ENCODE results near the gene RNF214. TPM values are rescaled to one million over a fixed set of nuclear protein-coding genes. Genes with fewer than 3 reads are reported as not detected.
A peak's percentile ranks its signal among the peaks of the same experiment; 100 is the strongest.

Gene RNF214
- total RNA-seq, 1 donor from 2014 or later = 37.1 TPM

DNA sequence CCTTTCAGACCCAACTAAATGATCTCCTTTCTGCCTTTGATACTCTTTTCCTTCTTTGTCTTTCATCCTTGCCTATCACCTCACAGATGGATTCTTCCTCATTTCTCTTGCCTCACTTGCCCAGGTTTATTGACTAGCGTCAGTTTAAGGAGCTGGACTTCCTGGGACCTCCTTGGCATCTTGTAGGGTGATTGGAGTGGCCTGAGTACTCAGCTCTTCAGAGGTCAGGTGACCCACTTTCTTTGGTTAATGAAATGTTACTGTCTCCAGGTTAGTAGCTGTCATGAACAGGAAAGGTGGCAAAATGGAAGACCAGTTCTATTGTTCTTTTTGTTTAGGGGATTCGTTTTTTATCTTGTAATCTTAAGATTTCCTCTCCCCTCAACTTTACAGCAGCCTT is 54.1 kb downstream of the RNF214 start:
- TF ChIP-seq, protein P1, sequence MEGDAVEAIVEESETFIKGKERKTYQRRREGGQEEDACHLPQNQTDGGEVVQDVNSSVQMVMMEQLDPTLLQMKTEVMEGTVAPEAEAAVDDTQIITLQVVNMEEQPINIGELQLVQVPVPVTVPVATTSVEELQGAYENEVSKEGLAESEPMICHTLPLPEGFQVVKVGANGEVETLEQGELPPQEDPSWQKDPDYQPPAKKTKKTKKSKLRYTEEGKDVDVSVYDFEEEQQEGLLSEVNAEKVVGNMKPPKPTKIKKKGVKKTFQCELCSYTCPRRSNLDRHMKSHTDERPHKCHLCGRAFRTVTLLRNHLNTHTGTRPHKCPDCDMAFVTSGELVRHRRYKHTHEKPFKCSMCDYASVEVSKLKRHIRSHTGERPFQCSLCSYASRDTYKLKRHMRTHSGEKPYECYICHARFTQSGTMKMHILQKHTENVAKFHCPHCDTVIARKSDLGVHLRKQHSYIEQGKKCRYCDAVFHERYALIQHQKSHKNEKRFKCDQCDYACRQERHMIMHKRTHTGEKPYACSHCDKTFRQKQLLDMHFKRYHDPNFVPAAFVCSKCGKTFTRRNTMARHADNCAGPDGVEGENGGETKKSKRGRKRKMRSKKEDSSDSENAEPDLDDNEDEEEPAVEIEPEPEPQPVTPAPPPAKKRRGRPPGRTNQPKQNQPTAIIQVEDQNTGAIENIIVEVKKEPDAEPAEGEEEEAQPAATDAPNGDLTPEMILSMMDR (IDR thresholded peaks at IDR 0.05; ENCODE audit: unreplicated experiment) = no peak
- H3K4me3 Mint-ChIP-seq (ENCODE audit: unreplicated experiment) = no peak overlapping the region
- H3K36me3 Mint-ChIP-seq (ENCODE audit: low read depth, unreplicated experiment) = peaks cover 31% of the 10 kb centered on the region
- no peak overlapping the region for H3K27ac Mint-ChIP-seq (ENCODE audit: unreplicated experiment)
- H3K9me3 Mint-ChIP-seq (ENCODE audit: unreplicated experiment) = no peaks in the 10 kb centered on the region
- peaks cover 4% of the 10 kb centered on the region for H3K4me1 Mint-ChIP-seq (ENCODE audit: unreplicated experiment)
- no peaks in the 10 kb centered on the region for H3K27me3 Mint-ChIP-seq (ENCODE audit: unreplicated experiment)
- no peak for DNase-seq (ENCODE audit: low spot score)

DNA sequence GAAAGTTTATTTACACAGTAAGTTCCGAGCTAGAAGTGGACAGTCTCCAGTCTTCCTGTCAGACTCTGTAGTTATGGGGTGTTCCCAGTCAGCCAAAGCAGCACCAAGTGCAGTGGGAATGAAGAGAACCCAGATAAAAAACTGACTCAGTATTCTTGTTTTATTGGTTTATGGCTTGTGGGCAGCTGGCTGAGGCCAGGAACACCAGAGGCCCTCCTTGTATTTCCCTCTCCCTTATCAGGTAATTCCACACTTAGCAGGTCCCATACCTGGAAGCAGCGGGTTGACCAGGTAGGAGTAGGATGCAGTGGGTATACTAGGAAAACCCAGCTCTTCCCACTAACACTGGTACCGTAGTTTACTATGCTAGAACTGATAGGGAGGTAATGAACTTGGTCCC is 55.2 kb downstream of the RNF214 start:
- Mint-ChIP-seq H3K27ac (ENCODE audit: unreplicated experiment) (no peak overlapping the region), H3K9me3 (ENCODE audit: unreplicated experiment) (no peaks in the 10 kb centered on the region), H3K4me3 (ENCODE audit: unreplicated experiment) (no peak overlapping the region), H3K27me3 (ENCODE audit: unreplicated experiment) (no peaks in the 10 kb centered on the region), H3K4me1 (ENCODE audit: unreplicated experiment) (peaks cover 4% of the 10 kb centered on the region), H3K36me3 (ENCODE audit: low read depth, unreplicated experiment) (peaks cover 26% of the 10 kb centered on the region)
- DNase-seq (ENCODE audit: low spot score) = no peak
- TF ChIP-seq, protein P1 (IDR thresholded peaks at IDR 0.05; ENCODE audit: unreplicated experiment) = no peak

- Mint-ChIP-seq H3K4me3 (ENCODE audit: unreplicated experiment) (no peak overlapping the region), H3K4me1 (ENCODE audit: unreplicated experiment) (peaks cover 4% of the 10 kb centered on the region), H3K27me3 (ENCODE audit: unreplicated experiment) (peaks cover 2% of the 10 kb centered on the region), H3K36me3 (ENCODE audit: low read depth, unreplicated experiment) (peaks cover 36% of the 10 kb centered on the region), H3K9me3 (ENCODE audit: unreplicated experiment) (no peaks in the 10 kb centered on the region), H3K27ac (ENCODE audit: unreplicated experiment) (peak overlapping the region; percentile 17)
- TF ChIP-seq, protein P1 (IDR thresholded peaks at IDR 0.05; ENCODE audit: unreplicated experiment) = no peak
- no peak for DNase-seq (ENCODE audit: low spot score)
Measured at GRCh38 chr11:117289795-117290194, 57.3 kb downstream of the RNF214 start.

- TF ChIP-seq, protein P1 (IDR thresholded peaks at IDR 0.05; ENCODE audit: unreplicated experiment) = no peak
- peaks cover 33% of the 10 kb centered on the region for H3K36me3 Mint-ChIP-seq (ENCODE audit: low read depth, unreplicated experiment)
- H3K4me3 Mint-ChIP-seq (ENCODE audit: unreplicated experiment) = no peak within 1 kb of the TSS
- peaks cover 2% of the 10 kb centered on the region for H3K27me3 Mint-ChIP-seq (ENCODE audit: unreplicated experiment)
- no peaks in the 10 kb centered on the region for H3K9me3 Mint-ChIP-seq (ENCODE audit: unreplicated experiment)
- H3K4me1 Mint-ChIP-seq (ENCODE audit: unreplicated experiment) = peaks cover 4% of the 10 kb centered on the region
- H3K27ac Mint-ChIP-seq (ENCODE audit: unreplicated experiment) = no peak within 1 kb of the TSS
- DNase-seq (ENCODE audit: low spot score) = no peak
Measured at GRCh38 chr11:117290809-117291396, 58.4 kb downstream of the RNF214 start, which contains the start of gene BACE1-AS. TSS of gene BACE1-AS (plus strand) at chr11:117291346.

GRCh38 chr11:117292616-117293015 is 60.1 kb downstream of the RNF214 start:
- H3K9me3 Mint-ChIP-seq (ENCODE audit: unreplicated experiment) = no peaks in the 10 kb centered on the region
- H3K36me3 Mint-ChIP-seq (ENCODE audit: low read depth, unreplicated experiment) = peaks cover 36% of the 10 kb centered on the region
- no peak overlapping the region for H3K27ac Mint-ChIP-seq (ENCODE audit: unreplicated experiment)

More at GRCh38 chr11:117292616-117293015, 60.1 kb downstream of the RNF214 start:
- H3K27me3 Mint-ChIP-seq (ENCODE audit: unreplicated experiment) = peaks cover 2% of the 10 kb centered on the region
- no peak for DNase-seq (ENCODE audit: low spot score)
- TF ChIP-seq, protein P1 (IDR thresholded peaks at IDR 0.05; ENCODE audit: unreplicated experiment) = no peak
- H3K4me1 Mint-ChIP-seq (ENCODE audit: unreplicated experiment) = peaks cover 11% of the 10 kb centered on the region
- H3K4me3 Mint-ChIP-seq (ENCODE audit: unreplicated experiment) = no peak overlapping the region

Measured in endothelial cell (in vitro differentiated cells).